ENCODE data around the gene TRRAP. TPM values are rescaled to one million over a fixed set of nuclear protein-coding genes. Genes with fewer than 3 reads are reported as not detected.
"Not testable (repeated sequence)": the region's sequence is repeated elsewhere in the genome, so short reads cannot be mapped to it uniquely, and the experiment has no call there.

Gene TRRAP
- total RNA-seq, 5 donors from 2014 or later (not counting 1 experiment from before 2014, with no cell fraction given): 53.9 to 71.7 (median 65.8) TPM

DNA sequence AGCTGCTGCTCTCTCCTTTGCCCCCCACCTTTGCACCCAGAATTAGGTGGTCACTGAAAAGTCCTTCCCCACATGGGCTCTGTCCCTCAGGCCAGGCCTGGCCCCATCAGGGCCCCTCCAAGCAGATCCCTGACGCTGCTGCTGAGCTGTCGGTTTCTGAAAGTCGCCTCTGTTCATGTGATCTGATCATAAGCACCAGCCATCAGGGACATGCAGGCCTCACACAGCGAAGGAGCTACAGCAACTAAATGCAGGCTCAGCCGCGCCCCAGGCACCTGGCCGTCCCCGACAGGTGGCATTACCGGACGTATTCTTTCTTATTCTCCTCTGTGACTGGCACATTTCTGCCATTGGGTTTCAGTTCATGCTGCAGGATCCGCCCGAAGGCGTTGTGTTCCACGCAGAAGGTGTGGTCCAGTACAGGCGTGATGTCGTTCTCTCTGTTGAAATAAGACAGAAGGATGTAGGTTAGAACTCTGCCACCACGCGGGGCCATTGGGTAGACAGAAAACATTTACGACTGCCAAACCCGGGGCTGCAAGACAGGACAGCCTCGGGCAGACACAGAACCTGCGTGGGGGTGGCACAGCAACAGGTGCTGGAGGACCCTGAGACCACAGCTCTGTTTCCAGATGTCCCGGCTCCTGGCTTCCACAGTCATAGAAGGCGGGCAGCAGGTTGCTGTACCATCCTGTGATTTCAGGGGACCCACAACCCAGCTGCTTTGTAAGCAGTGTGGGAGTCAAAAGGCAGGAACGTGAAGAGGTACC lies 159.9 kb downstream of the TRRAP start:
- Mint-ChIP-seq H3K4me1 (no peaks in the 10 kb centered on the region), H3K36me3 (peaks cover 71% of the 10 kb centered on the region), H3K4me3 (no peak overlapping the region), H3K9me3 (no peaks in the 10 kb centered on the region), H3K27ac (no peak overlapping the region), H3K27me3 (no peaks in the 10 kb centered on the region)
- CTCF ChIA-PET: interaction anchor here (0.6 to 0.7 kb wide), 2 partner anchors 265 to 273 kb away, joined by 3 to 4 read pairs; no protein-coding TSS in a partner anchor
- H3K4me3 ChIP-seq (ENCODE audit: control insufficient read depth in 1 of 2, extremely low read depth in 1 of 2, low read length in 1 of 2): no peak overlapping the region
- H3K36me3 ChIP-seq (ENCODE audit: control insufficient read depth in 2 of 2, extremely low read depth in 1 of 2, insufficient read depth in 1 of 2, low read length in 1 of 2): peaks cover 24 to 93% of the 10 kb centered on the region in 2 donors
- POLR2A ChIA-PET: interaction anchor here in 1 of 2 donors (0.7 kb wide), 2 partner anchors 139 to 288 kb away, joined by 7 to 10 read pairs; no protein-coding TSS in a partner anchor
- H3K9me3 ChIP-seq: no peaks in the 10 kb centered on the region
- no peak overlapping the region for H3K27ac ChIP-seq (ENCODE audit: low read length)
- ATAC-seq (replicated peaks in 1 of 4) (no peak), DNase-seq (no peak)
- no peaks in the 10 kb centered on the region for H3K27me3 ChIP-seq (replicated peaks in 1 of 2; ENCODE audit: control insufficient read depth in 2 of 2, extremely low read depth in 1 of 2, insufficient read depth in 2 of 2, low read length in 1 of 2)
- H3K4me1 ChIP-seq (ENCODE audit: control insufficient read depth in 1 of 2, extremely low read depth in 1 of 2, insufficient read depth in 2 of 2, low read length in 2 of 2): peaks cover 0 to 5% of the 10 kb centered on the region in 2 experiments
- 95% methylated on average over 25 of the region's 25 CpGs for WGBS (ENCODE audit: insufficient coverage)

DNA sequence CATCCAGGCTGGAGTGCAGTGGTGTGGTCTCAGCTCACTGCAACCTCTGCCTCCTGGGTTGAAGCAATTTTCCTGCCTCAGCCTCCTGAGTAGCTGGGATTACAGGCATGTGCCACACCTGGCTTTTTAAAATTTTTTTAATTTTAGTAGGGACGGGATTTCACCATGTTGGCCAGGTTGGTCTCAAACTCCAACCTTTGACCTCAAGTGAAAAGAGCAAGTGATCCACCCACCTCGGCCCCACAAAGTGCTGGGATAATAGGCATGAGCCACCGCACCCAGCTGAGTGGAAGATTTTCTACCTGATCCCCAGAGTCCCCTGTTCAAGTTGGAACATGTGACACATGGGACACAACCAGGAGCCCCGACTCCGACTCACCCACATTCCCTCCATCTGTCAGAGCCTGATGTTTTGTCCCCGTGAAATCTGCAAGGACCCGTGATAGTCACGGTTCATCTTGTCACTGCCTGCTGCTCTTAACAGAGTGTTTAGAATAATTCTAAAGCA lies 161.1 kb downstream of the TRRAP start:
- WGBS (ENCODE audit: insufficient coverage): 100% methylated on average over 2 of the region's 8 CpGs

DNA sequence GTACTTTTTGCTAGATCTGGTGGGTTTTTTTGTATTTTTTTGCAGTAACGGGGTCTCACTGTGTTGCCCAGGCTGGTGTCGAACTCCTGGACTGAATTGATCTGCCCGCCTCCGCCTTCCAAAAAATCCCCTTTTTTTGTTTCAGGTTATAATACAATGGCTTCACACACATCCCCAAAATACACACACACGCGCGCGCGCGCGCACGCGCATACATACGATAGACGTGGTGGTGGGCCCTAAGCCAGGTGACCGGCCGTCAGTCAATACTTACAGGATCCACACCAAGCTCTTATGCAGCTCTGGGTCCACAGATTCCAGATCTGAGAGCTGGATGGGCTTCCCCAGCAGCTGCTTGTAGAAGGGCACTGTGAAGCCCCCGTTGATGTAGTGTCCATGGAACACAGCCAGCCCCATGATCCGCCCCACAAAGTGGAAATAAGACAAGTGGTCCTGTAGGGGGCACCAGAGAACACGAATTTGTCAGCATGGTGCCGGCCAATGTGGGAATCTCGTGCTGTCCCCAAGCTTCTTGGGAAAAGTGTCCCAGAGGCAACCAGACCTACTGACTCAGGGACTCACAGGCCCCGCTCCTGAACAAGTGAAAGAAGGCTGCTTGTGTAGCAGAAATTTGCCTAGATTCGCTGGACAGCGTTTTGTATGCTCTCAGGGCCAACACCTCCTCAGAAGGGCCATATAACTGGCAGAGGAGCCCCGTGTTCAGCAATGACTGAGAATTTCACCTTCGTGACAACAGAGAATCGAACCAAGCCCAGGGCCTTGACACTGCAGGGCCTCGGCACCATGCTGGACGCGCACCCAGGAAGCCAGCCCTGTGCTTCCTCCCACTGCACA lies 162.0 kb downstream of the TRRAP start:
- WGBS (ENCODE audit: insufficient coverage): 83% methylated on average over 28 of the region's 31 CpGs
- peak overlapping the region; percentile 39 to 61 for H3K27ac Mint-ChIP-seq
- Histone ChIP-seq H3K9me3 (no peaks in the 10 kb centered on the region), H3K4me3 (ENCODE audit: control insufficient read depth in 1 of 2, extremely low read depth in 1 of 2, low read length in 1 of 2) (no peak overlapping the region), H3K27me3 (replicated peaks in 1 of 2; ENCODE audit: control insufficient read depth in 2 of 2, extremely low read depth in 1 of 2, insufficient read depth in 2 of 2, low read length in 1 of 2) (no peaks in the 10 kb centered on the region), H3K36me3 (ENCODE audit: control insufficient read depth in 2 of 2, extremely low read depth in 1 of 2, insufficient read depth in 1 of 2, low read length in 1 of 2) (peaks cover 21 to 89% of the 10 kb centered on the region in 2 donors), H3K4me1 (ENCODE audit: control insufficient read depth in 1 of 2, extremely low read depth in 1 of 2, insufficient read depth in 2 of 2, low read length in 2 of 2) (peaks cover 0 to 5% of the 10 kb centered on the region in 2 experiments), H3K27ac (ENCODE audit: low read length) (no peak overlapping the region)
- POLR2A ChIA-PET: no interaction called here
- no peaks in the 10 kb centered on the region for H3K27me3 Mint-ChIP-seq
- H3K9me3 Mint-ChIP-seq: no peaks in the 10 kb centered on the region
- peaks cover 74% of the 10 kb centered on the region for H3K36me3 Mint-ChIP-seq
- H3K4me3 Mint-ChIP-seq: no peak overlapping the region
- DNase-seq (peak; percentile 10 to 82 (median 46)), ATAC-seq (replicated peaks in 1 of 4) (peak; percentile 59 to 80 (median 73))
- CTCF ChIA-PET: interaction anchor here (0.6 to 2.4 kb wide), 5 partner anchors 266 to 294 kb away, joined by 3 to 14 read pairs (median 3); no protein-coding TSS in a partner anchor
- H3K4me1 Mint-ChIP-seq: no peaks in the 10 kb centered on the region

More for the DNA sequence above, 161.1 kb downstream of the TRRAP start:
- no peak overlapping the region for H3K27ac Mint-ChIP-seq
- no peaks in the 10 kb centered on the region for H3K9me3 Mint-ChIP-seq
- no peaks in the 10 kb centered on the region for H3K4me1 Mint-ChIP-seq
- Histone ChIP-seq H3K27ac (ENCODE audit: low read length) (no peak overlapping the region), H3K9me3 (no peaks in the 10 kb centered on the region), H3K36me3 (ENCODE audit: control insufficient read depth in 2 of 2, extremely low read depth in 1 of 2, insufficient read depth in 1 of 2, low read length in 1 of 2) (peaks cover 18 to 91% of the 10 kb centered on the region in 2 donors), H3K4me3 (ENCODE audit: control insufficient read depth in 1 of 2, extremely low read depth in 1 of 2, low read length in 1 of 2) (no peak overlapping the region), H3K4me1 (ENCODE audit: control insufficient read depth in 1 of 2, extremely low read depth in 1 of 2, insufficient read depth in 2 of 2, low read length in 2 of 2) (peaks cover 0 to 5% of the 10 kb centered on the region in 2 experiments), H3K27me3 (replicated peaks in 1 of 2; ENCODE audit: control insufficient read depth in 2 of 2, extremely low read depth in 1 of 2, insufficient read depth in 2 of 2, low read length in 1 of 2) (no peaks in the 10 kb centered on the region)
- ChIA-PET POLR2A (interaction anchor here in 1 of 2 donors (0.6 kb wide), 1 partner anchor 15 kb away, joined by 3 read pairs; no protein-coding TSS in a partner anchor), CTCF (interaction anchor here (0.6 to 1.3 kb wide), 2 partner anchors 264 to 270 kb away, joined by 3 read pairs; no protein-coding TSS in a partner anchor)
- no peak overlapping the region for H3K4me3 Mint-ChIP-seq
- DNase-seq: no peak
- no peak for ATAC-seq (replicated peaks in 1 of 4)
- peaks cover 76% of the 10 kb centered on the region for H3K36me3 Mint-ChIP-seq
- no peaks in the 10 kb centered on the region for H3K27me3 Mint-ChIP-seq

DNA sequence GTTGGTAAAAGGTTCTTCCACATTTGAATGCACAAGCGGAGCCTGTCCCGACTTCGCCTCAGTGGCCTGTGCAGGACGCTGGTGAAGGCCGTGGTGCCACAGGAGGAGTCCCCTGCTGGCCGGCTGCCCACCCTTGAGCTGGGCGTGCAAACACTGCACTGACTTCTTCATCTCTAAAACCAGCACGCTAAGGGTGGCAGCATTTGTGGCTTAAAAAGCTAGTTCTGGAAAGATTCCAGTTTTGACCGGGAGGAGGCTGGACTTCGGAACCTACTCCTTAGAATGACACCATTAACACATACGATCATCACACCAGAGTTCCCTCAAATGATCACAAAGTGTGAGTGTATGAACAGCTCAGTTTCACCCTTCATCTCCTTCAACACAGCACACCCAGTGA lies 163.2 kb downstream of the TRRAP start:
- H3K27me3 ChIP-seq (replicated peaks in 1 of 2; ENCODE audit: control insufficient read depth in 2 of 2, extremely low read depth in 1 of 2, insufficient read depth in 2 of 2, low read length in 1 of 2): no peaks in the 10 kb centered on the region
- Mint-ChIP-seq H3K27me3 (no peaks in the 10 kb centered on the region), H3K4me3 (no peak overlapping the region), H3K27ac (no peak overlapping the region), H3K4me1 (no peaks in the 10 kb centered on the region), H3K9me3 (no peaks in the 10 kb centered on the region), H3K36me3 (peaks cover 72% of the 10 kb centered on the region)
- DNase-seq: no peak
- H3K36me3 ChIP-seq (ENCODE audit: control insufficient read depth in 2 of 2, extremely low read depth in 1 of 2, insufficient read depth in 1 of 2, low read length in 1 of 2): peaks cover 21 to 86% of the 10 kb centered on the region in 2 donors
- H3K4me1 ChIP-seq (ENCODE audit: control insufficient read depth in 1 of 2, extremely low read depth in 1 of 2, insufficient read depth in 2 of 2, low read length in 2 of 2): peaks cover 0 to 5% of the 10 kb centered on the region in 2 experiments
- no peak overlapping the region for H3K4me3 ChIP-seq (ENCODE audit: control insufficient read depth in 1 of 2, extremely low read depth in 1 of 2, low read length in 1 of 2)
- POLR2A ChIA-PET: no interaction called here
- CTCF ChIA-PET: interaction anchor here (0.7 to 2.4 kb wide), 2 partner anchors 38 to 270 kb away, joined by 3 to 14 read pairs; no protein-coding TSS in a partner anchor
- no peaks in the 10 kb centered on the region for H3K9me3 ChIP-seq
- 97% methylated on average over 10 of the region's 11 CpGs for WGBS (ENCODE audit: insufficient coverage)
- no peak for ATAC-seq (replicated peaks in 1 of 4)
- H3K27ac ChIP-seq (ENCODE audit: low read length): no peak overlapping the region

DNA sequence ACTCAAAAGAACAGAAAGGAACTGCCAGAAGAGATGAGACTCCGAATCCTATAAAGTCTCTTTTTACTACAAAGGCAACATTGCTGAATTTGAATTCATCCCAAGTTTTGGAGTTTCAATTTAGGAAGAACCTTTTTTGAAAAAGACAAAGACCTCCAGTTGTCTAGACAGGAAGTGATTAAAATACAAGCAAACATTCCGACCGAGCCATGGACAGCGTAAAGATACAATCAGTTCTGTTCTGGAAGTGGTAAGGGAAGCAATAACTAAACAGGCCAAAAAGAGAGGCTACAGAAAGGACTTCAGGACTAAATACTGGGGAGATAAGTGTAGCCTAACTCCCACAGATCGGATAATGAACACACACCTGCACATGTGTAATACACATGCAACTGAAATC lies 164.6 kb downstream of the TRRAP start:
- no peaks in the 10 kb centered on the region for H3K27me3 Mint-ChIP-seq
- Histone ChIP-seq H3K27me3 (replicated peaks in 1 of 2; ENCODE audit: control insufficient read depth in 2 of 2, extremely low read depth in 1 of 2, insufficient read depth in 2 of 2, low read length in 1 of 2) (no peaks in the 10 kb centered on the region), H3K4me1 (ENCODE audit: control insufficient read depth in 1 of 2, extremely low read depth in 1 of 2, insufficient read depth in 2 of 2, low read length in 2 of 2) (peaks cover 0 to 5% of the 10 kb centered on the region in 2 experiments), H3K4me3 (ENCODE audit: control insufficient read depth in 1 of 2, extremely low read depth in 1 of 2, low read length in 1 of 2) (no peak overlapping the region), H3K9me3 (no peaks in the 10 kb centered on the region), H3K27ac (ENCODE audit: low read length) (no peak overlapping the region), H3K36me3 (ENCODE audit: control insufficient read depth in 2 of 2, extremely low read depth in 1 of 2, insufficient read depth in 1 of 2, low read length in 1 of 2) (peaks cover 16 to 86% of the 10 kb centered on the region in 2 donors)
- DNase-seq: no peak
- 100% methylated on average over 1 of the region's 5 CpGs for WGBS (ENCODE audit: insufficient coverage)
- ChIA-PET CTCF (no interaction called here), POLR2A (interaction anchor here in 1 of 2 donors (0.8 kb wide), 1 partner anchor 282 kb away, joined by 5 read pairs; the partner anchor contains the start of gene ARPC1A)
- no peaks in the 10 kb centered on the region for H3K9me3 Mint-ChIP-seq
- H3K4me1 Mint-ChIP-seq: no peaks in the 10 kb centered on the region
- no peak for ATAC-seq (replicated peaks in 1 of 4)
- peak overlapping the region in 1 of 2 donors; percentile 4 for H3K27ac Mint-ChIP-seq
- H3K4me3 Mint-ChIP-seq: no peak overlapping the region
- H3K36me3 Mint-ChIP-seq: peaks cover 57% of the 10 kb centered on the region

DNA sequence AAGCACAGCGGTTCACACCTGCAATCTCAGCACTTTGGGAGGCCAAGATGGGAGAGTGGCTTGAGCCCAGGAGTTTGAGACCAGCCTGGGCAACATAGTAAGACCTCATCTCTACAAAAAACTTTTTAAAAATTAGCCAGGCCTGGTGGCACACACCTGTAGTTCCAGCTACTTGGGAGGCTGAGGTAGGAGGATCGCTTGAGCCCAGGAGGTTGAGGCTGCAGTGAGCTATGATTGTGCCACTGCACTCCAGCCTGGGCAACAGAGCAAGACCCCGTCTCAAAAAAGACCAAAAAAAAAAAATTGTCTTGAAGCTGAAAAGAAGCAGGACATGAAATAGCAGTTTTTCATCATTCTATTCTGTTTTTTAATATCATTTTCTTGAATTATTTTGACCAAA lies 166.5 kb downstream of the TRRAP start:
- not testable (repeated sequence) for H3K9me3 Mint-ChIP-seq; H3K4me1 ChIP-seq (ENCODE audit: control insufficient read depth in 1 of 2, extremely low read depth in 1 of 2, insufficient read depth in 2 of 2, low read length in 2 of 2); H3K9me3 ChIP-seq; H3K27me3 Mint-ChIP-seq; H3K4me3 ChIP-seq (ENCODE audit: control insufficient read depth in 1 of 2, extremely low read depth in 1 of 2, low read length in 1 of 2); H3K4me3 Mint-ChIP-seq; H3K27me3 ChIP-seq (replicated peaks in 1 of 2; ENCODE audit: control insufficient read depth in 2 of 2, extremely low read depth in 1 of 2, insufficient read depth in 2 of 2, low read length in 1 of 2); H3K4me1 Mint-ChIP-seq; H3K27ac Mint-ChIP-seq; H3K27ac ChIP-seq (ENCODE audit: low read length); ATAC-seq (replicated peaks in 1 of 4); DNase-seq
- ChIA-PET CTCF (interaction anchor here (0.5 to 0.7 kb wide), 3 partner anchors 89 to 345 kb away, joined by 3 to 4 read pairs (median 3); no protein-coding TSS in a partner anchor), POLR2A (interaction anchor here in 1 of 2 donors (0.6 kb wide), 1 partner anchor 32 kb away, joined by 3 read pairs; no protein-coding TSS in a partner anchor)
- WGBS (ENCODE audit: insufficient coverage): 90% methylated on average over 2 of the region's 3 CpGs
- peaks cover 9 to 86% of the 10 kb centered on the region in 2 donors for H3K36me3 ChIP-seq (ENCODE audit: control insufficient read depth in 2 of 2, extremely low read depth in 1 of 2, insufficient read depth in 1 of 2, low read length in 1 of 2)
- peaks cover 60% of the 10 kb centered on the region for H3K36me3 Mint-ChIP-seq
